ENCODE measurements around the gene CBARP. TPM values are rescaled to one million over a fixed set of nuclear protein-coding genes. Genes with fewer than 3 reads are reported as not detected.
A peak's percentile ranks its signal among the peaks of the same experiment; 100 is the strongest.

The CBARP gene
- total RNA-seq, 1 donor from 2014 or later = 1.9 TPM

GRCh38 chr19:1182068-1182467 lies 55.7 kb downstream of the CBARP start:
- Mint-ChIP-seq H3K4me1 (peaks cover 20% of the 10 kb centered on the region), H3K4me3 (no peak overlapping the region), H3K27ac (no peak overlapping the region), H3K27me3 (peaks cover 2% of the 10 kb centered on the region), H3K36me3 (ENCODE audit: low read depth) (no peaks in the 10 kb centered on the region), H3K9me3 (no peaks in the 10 kb centered on the region)
- DNase-seq = no peak
- intact Hi-C loops (cut with micrococcal nuclease) = no loop called here

DNA sequence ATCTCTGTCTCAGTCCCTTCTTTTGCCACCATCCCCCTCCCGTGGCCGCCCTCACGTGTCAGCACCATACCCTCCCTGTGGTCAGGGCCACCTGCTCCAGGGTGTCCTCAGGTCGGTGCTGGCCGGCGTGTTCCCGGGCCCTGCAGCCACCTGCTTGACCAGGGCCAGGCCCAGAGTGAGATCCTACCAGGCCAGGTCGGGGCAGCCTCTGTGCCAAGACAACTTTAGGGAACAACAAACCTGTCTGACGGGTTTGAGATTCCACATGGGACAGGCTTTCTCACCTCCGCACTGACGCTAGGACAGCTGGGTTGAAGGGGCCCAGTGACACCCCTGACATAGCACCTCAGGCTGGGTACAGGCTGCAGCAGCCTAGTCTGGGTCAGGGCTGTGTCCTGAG lies 56.2 kb downstream of the CBARP start:
- no peak overlapping the region for H3K27ac Mint-ChIP-seq
- peak overlapping the region; percentile 5 for H3K4me3 Mint-ChIP-seq
- H3K27me3 Mint-ChIP-seq = peaks cover 2% of the 10 kb centered on the region
- intact Hi-C loops (cut with micrococcal nuclease) = no loop called here
- no peaks in the 10 kb centered on the region for H3K36me3 Mint-ChIP-seq (ENCODE audit: low read depth)
- H3K4me1 Mint-ChIP-seq = peaks cover 20% of the 10 kb centered on the region
- no peaks in the 10 kb centered on the region for H3K9me3 Mint-ChIP-seq
- DNase-seq = no peak

Other genes with a start within 250 kb of the CBARP start
- gene GRIN3B, start 237.6 kb downstream of the CBARP start, total RNA-seq = 0.07 TPM in 1 of 2 replicates, not detected in the other
- 154 and 156 TPM in 2 replicates for gene TMEM259, start 216.9 kb downstream of the CBARP start, total RNA-seq
- not detected in 2 replicates for gene RNU6-2, start 216.5 kb downstream of the CBARP start, total RNA-seq
- gene CNN2, start 211.4 kb downstream of the CBARP start, total RNA-seq = 112 TPM in 2 replicates
- gene ABCA7, start 197.9 kb downstream of the CBARP start, total RNA-seq = 15.8 TPM in 2 replicates
- 176 and 183 TPM in 2 replicates for gene ARHGAP45, start 170.8 kb downstream of the CBARP start, total RNA-seq
- 273 and 274 TPM in 2 replicates for gene POLR2E, start 142.6 kb downstream of the CBARP start, total RNA-seq
- gene GPX4, start 134.0 kb downstream of the CBARP start, total RNA-seq = 225 and 239 TPM in 2 replicates
- gene SBNO2, start 63.7 kb downstream of the CBARP start, total RNA-seq = 97.1 and 98.9 TPM in 2 replicates
- gene STK11, start 32.2 kb downstream of the CBARP start, total RNA-seq = 70.3 and 70.9 TPM in 2 replicates
- 254 and 269 TPM in 2 replicates for gene ATP5F1D, start 3.7 kb upstream of the CBARP start, total RNA-seq
- gene MIDN, start 10.6 kb upstream of the CBARP start, total RNA-seq = 72.3 and 82.4 TPM in 2 replicates
- gene CIRBP, start 31.3 kb upstream of the CBARP start, total RNA-seq = 237 TPM in 2 replicates
- gene FAM174C, start 37.5 kb upstream of the CBARP start, total RNA-seq = 115 and 126 TPM in 2 replicates
- gene EFNA2, start 47.9 kb upstream of the CBARP start, total RNA-seq = not detected in 2 replicates
- gene NDUFS7, start 145.9 kb upstream of the CBARP start, total RNA-seq = 108 and 110 TPM in 2 replicates
- gene GAMT, start 163.5 kb upstream of the CBARP start, total RNA-seq = 28.8 and 32.6 TPM in 2 replicates
- 299 and 323 TPM in 2 replicates for gene DAZAP1, start 169.6 kb upstream of the CBARP start, total RNA-seq
- gene RPS15, start 200.4 kb upstream of the CBARP start, total RNA-seq = 1,536 and 1,542 TPM in 2 replicates
- gene APC2, start 212.1 kb upstream of the CBARP start, total RNA-seq = 0.16 and 0.24 TPM in 2 replicates
- gene C19orf25, start 241.2 kb upstream of the CBARP start, total RNA-seq = 34.0 and 38.0 TPM in 2 replicates

Measured in activated CD4-positive, alpha-beta T cell treated with anti-CD3 and anti-CD28 coated beads, Interleukin-2, amount 10 ng/mL, durations not matched to agents 24 days and 14 days (primary cell).